Esophagus muscularis mucosa (tissue), 4 donors: Measurements from ENCODE around the gene PPP1R37. TPM values are rescaled to one million over a fixed set of nuclear protein-coding genes. Genes with fewer than 3 reads are reported as not detected.

ENCODE experiments used
- DNase-seq: peaks from one replicate; pipeline ENCODE4 v3.0.0-alpha.2; 2017; ENCODE audit errors: extremely low spot score
- H3K27ac ChIP-seq, 4 donors: fragments of 200-600 bp; sonication (generic); replicated peaks in 1 of 4; 1 replicate in 3 of 4; 2 replicates in 1 of 4; pipeline ENCODE4 v1.5.1; 2016 to 2019; ENCODE audit warnings: mild to moderate bottlenecking in 1 of 4
- H3K27me3 ChIP-seq, 4 donors: fragments of 200-600 bp; sonication (generic); one replicate each; pipeline versions ENCODE4 v1.5.1 to v1.6.0; 2016 to 2019
- H3K36me3 ChIP-seq, 4 donors: fragments of 200-600 bp; sonication (generic); one replicate each; pipeline ENCODE4 v1.5.1; 2016 to 2019
- H3K4me1 ChIP-seq, 4 donors: fragments of 200-600 bp; sonication (generic); one replicate each; pipeline ENCODE4 v1.5.1; 2016 to 2019
- H3K4me3 ChIP-seq, 4 donors: fragments of 200-600 bp; sonication (generic); 1 replicate in 2 of 4; 2 replicates in 2 of 4; pipeline ENCODE4 v1.5.1; 2016 to 2019; ENCODE audit warnings: mild to moderate bottlenecking in 4 of 4, moderate library complexity in 1 of 4
- H3K9me3 ChIP-seq, 4 donors: fragments of 200-600 bp; sonication (generic); 1 replicate in 3 of 4; 2 replicates in 1 of 4; pipeline ENCODE4 v1.5.1; 2016 to 2019
- CTCF ChIP-seq, 3 experiments: fragments of 200-600 bp in 2 of 3; fragments of 450-650 bp in 1 of 3; sonication (generic) in 2 of 3; IDR thresholded peaks; one replicate each; pipeline ENCODE4 v1.5.1; 2017 to 2019; ENCODE audit warnings: antibody characterized with exemption in 3 of 3, mild to moderate bottlenecking in 2 of 3, moderate library complexity in 1 of 3
- EP300 ChIP-seq: sonication (generic); formaldehyde crosslinking; IDR thresholded peaks from one replicate; pipeline ENCODE4 v1.6.1; 2017; ENCODE audit warnings: antibody characterized with exemption
- POLR2A ChIP-seq: fragments of 450-650 bp; IDR thresholded peaks from one replicate; pipeline ENCODE4 v1.6.1; 2017; ENCODE audit warnings: antibody characterized with exemption, moderate library complexity, mild to moderate bottlenecking, low read depth
- POLR2AphosphoS5 ChIP-seq, 2 donors: sonication (generic); formaldehyde crosslinking; IDR thresholded peaks; one replicate each; pipeline ENCODE4 v1.6.1; 2017; ENCODE audit warnings: antibody characterized with exemption in 2 of 2
- WGBS: methylation state at CpG from one replicate; pipeline ENCODE4 v1.1.5; 2018; 5-methylcytosine and 5-hydroxymethylcytosine counted together
- intact Hi-C: fragments of 100-400 bp; cut with DNase I; formaldehyde crosslinking; loops from one replicate; pipeline ENCODE4 v1.15.1; 2023
- total RNA-seq, 4 donors: library from RNA; depleted of rRNA; stranded (reverse); fragments of >200 nt; gene quantifications; one replicate each; pipeline versions ENCODE4 v1.1.0 to v1.2.1, GENCODE V29; 2016

Gene PPP1R37
- total RNA-seq, 4 donors from 2014 or later: 21.0 to 46.7 (median 28.3) TPM

- Histone ChIP-seq H3K4me3 (no peak overlapping the region), H3K27ac (no peak overlapping the region), H3K27me3 (peaks cover 0 to 76% (median 33%) of the 10 kb centered on the region in 4 donors), H3K9me3 (no peaks in the 10 kb centered on the region), H3K36me3 (no peaks in the 10 kb centered on the region), H3K4me1 (peaks cover 3 to 21% (median 8%) of the 10 kb centered on the region in 4 donors)
- 85% methylated on average over 12 of the region's 12 CpGs for WGBS
- no peak for TF ChIP-seq CTCF (IDR thresholded peaks at IDR 0.05)
- TF ChIP-seq POLR2AphosphoS5 (IDR thresholded peaks at IDR 0.05): no peak
- TF ChIP-seq POLR2A: no peak
- no peak for TF ChIP-seq EP300
- intact Hi-C loops: no loop called here
- DNase-seq: no peak
These were observed 66.4 kb downstream of the PPP1R37 start for GRCh38 chr19:45159210-45159970.

GRCh38 chr19:45159971-45160324 lies 67.0 kb downstream of the PPP1R37 start:
- H3K27me3 ChIP-seq: peaks cover 0 to 73% (median 33%) of the 10 kb centered on the region in 4 donors
- no peak for DNase-seq
- H3K36me3 ChIP-seq: no peaks in the 10 kb centered on the region
- TF ChIP-seq POLR2A: no peak
- no peak for TF ChIP-seq EP300
- TF ChIP-seq CTCF (IDR thresholded peaks at IDR 0.05): no peak
- no peak for TF ChIP-seq POLR2AphosphoS5 (IDR thresholded peaks at IDR 0.05)
- WGBS: 81% methylated on average over 10 of the region's 10 CpGs
- no peak overlapping the region for H3K27ac ChIP-seq
- peaks cover 8 to 25% (median 13%) of the 10 kb centered on the region in 4 donors for H3K4me1 ChIP-seq
- H3K9me3 ChIP-seq: no peaks in the 10 kb centered on the region
- intact Hi-C loops: no loop called here
- no peak overlapping the region for H3K4me3 ChIP-seq

GRCh38 chr19:45160870-45161737 lies 68.1 kb downstream of the PPP1R37 start, which contains the start of gene NKPD1:
Gene NKPD1 (minus strand): TSS chr19:45160982. CDS start chr19:45160150, 832 bp downstream.
- Histone ChIP-seq H3K9me3 (no peaks in the 10 kb centered on the region), H3K4me3 (no peak within 1 kb of the TSS), H3K27me3 (peaks cover 0 to 64% (median 33%) of the 10 kb centered on the region in 4 donors), H3K36me3 (no peaks in the 10 kb centered on the region), H3K27ac (no peak within 1 kb of the TSS), H3K4me1 (peaks cover 9 to 28% (median 16%) of the 10 kb centered on the region in 4 donors)
- no peak for DNase-seq
- WGBS: 57% methylated on average over 6 of the region's 29 CpGs
- intact Hi-C loops: no loop called here
- no peak for TF ChIP-seq POLR2A
- TF ChIP-seq EP300: no peak
- TF ChIP-seq POLR2AphosphoS5 (IDR thresholded peaks at IDR 0.05): no peak
- no peak for TF ChIP-seq CTCF (IDR thresholded peaks at IDR 0.05)

- DNase-seq: no peak
- peaks cover 0 to 55% (median 33%) of the 10 kb centered on the region in 4 donors for H3K27me3 ChIP-seq
- WGBS: 42% methylated on average over 9 of the region's 32 CpGs
- peaks cover 13 to 28% (median 19%) of the 10 kb centered on the region in 4 donors for H3K4me1 ChIP-seq
- no peak overlapping the region for H3K4me3 ChIP-seq
- H3K9me3 ChIP-seq: no peaks in the 10 kb centered on the region
- TF ChIP-seq POLR2AphosphoS5 (IDR thresholded peaks at IDR 0.05) (no peak), POLR2A (no peak), CTCF (IDR thresholded peaks at IDR 0.05) (peak in 2 of 3 experiments; percentile 16 to 38), EP300 (no peak)
- intact Hi-C loops: no loop called here
- H3K27ac ChIP-seq: no peak overlapping the region
- H3K36me3 ChIP-seq: no peaks in the 10 kb centered on the region
These were observed 69.0 kb downstream of the PPP1R37 start for GRCh38 chr19:45161738-45162607.
